Cerebellar nuclear complex (tissue), 1 donor: ENCODE results near the gene RHOD.

Experiments used
- DNase-seq, 2 experiments: peaks; one replicate each; lab custom pipeline; 2025; lab: John Stamatoyannopoulos, UW

The RHOD gene

GRCh38 chr11:67117176-67117575, 60.5 kb downstream of the RHOD start:
- DNase-seq: no peak

GRCh38 chr11:67117672-67118180, 61.1 kb downstream of the RHOD start:
- no peak for DNase-seq

GRCh38 chr11:67118181-67118766, 61.6 kb downstream of the RHOD start:
- DNase-seq: no peak

- peak; percentile 28 to 89 for DNase-seq
These were observed 62.3 kb downstream of the RHOD start, which contains the start of gene KDM2A for GRCh38 chr11:67118801-67119584. Gene KDM2A, plus strand, starts transcription at chr11:67119263. Its CDS starts 2,054 bp downstream, at chr11:67121317.

- DNase-seq: no peak
These were observed 63.1 kb downstream of the RHOD start for GRCh38 chr11:67119585-67120391.

GRCh38 chr11:67120456-67120855, 63.8 kb downstream of the RHOD start:
- no peak for DNase-seq

- DNase-seq: no peak
These were observed 64.4 kb downstream of the RHOD start for GRCh38 chr11:67120881-67121710.
